SK-N-SH treated with all-trans-retinoic acid at 6 μM for 48 hours (cell line): ENCODE data around the gene SCRN1.

Source experiments
- ARNTL ChIP-seq: fragments of 450-650 bp; formaldehyde crosslinking; IDR thresholded peaks from 2 replicates; pipeline ENCODE4 v1.5.0; 2020; ENCODE audit warnings: low read depth, mild to moderate bottlenecking, moderate library complexity, borderline replicate concordance
- BACH2 ChIP-seq: fragments of 250-450 bp; sonication (Bioruptor Pico); IDR thresholded peaks from 2 replicates; pipeline ENCODE4 v1.9.0; 2021; ENCODE audit warnings: mild to moderate bottlenecking, borderline replicate concordance
- CSDC2 ChIP-seq: fragments of 250-450 bp; sonication (Bioruptor Pico); IDR thresholded peaks from 2 replicates; pipeline ENCODE4 v1.5.0; 2020; ENCODE audit warnings: mild to moderate bottlenecking, moderate library complexity
- GLIS3 ChIP-seq: fragments of 250-450 bp; sonication (Bioruptor Pico); IDR thresholded peaks from 2 replicates; pipeline ENCODE4 v1.5.0; 2020; ENCODE audit warnings: mild to moderate bottlenecking, moderate library complexity
- PPARA ChIP-seq: fragments of 250-450 bp; sonication (Bioruptor Pico); IDR thresholded peaks from 2 replicates; pipeline ENCODE4 v1.5.0; 2020; ENCODE audit warnings: mild to moderate bottlenecking, borderline replicate concordance
- SNAI2 ChIP-seq: fragments of 250-450 bp; sonication (Bioruptor Pico); IDR thresholded peaks from 2 replicates; pipeline ENCODE4 v1.5.0; 2020; ENCODE audit warnings: mild to moderate bottlenecking, moderate library complexity
- TOX ChIP-seq: fragments of 250-450 bp; sonication (Bioruptor Pico); IDR thresholded peaks from 2 replicates; pipeline ENCODE4 v1.8.0; 2021; ENCODE audit warnings: mild to moderate bottlenecking, moderate library complexity, borderline replicate concordance
- ZC3H10 ChIP-seq: fragments of 250-450 bp; sonication (Bioruptor Pico); IDR thresholded peaks from 2 replicates; pipeline ENCODE4 v1.5.1; 2021; ENCODE audit warnings: mild to moderate bottlenecking, moderate library complexity
- ZFP30 ChIP-seq: fragments of 450-650 bp; formaldehyde crosslinking; IDR thresholded peaks from 2 replicates; pipeline ENCODE4 v1.5.0; 2022; ENCODE audit warnings: mild to moderate bottlenecking, moderate library complexity
- ZNF70 ChIP-seq: fragments of 450-650 bp; formaldehyde crosslinking; IDR thresholded peaks from 2 replicates; pipeline ENCODE4 v1.5.0; 2020; ENCODE audit warnings: mild to moderate bottlenecking, moderate library complexity
- TF ChIP-seq, protein P1 (sequence below): fragments of 250-450 bp; sonication (Bioruptor Pico); IDR thresholded peaks from 2 replicates; pipeline ENCODE4 v1.8.0; 2020; ENCODE audit warnings: mild to moderate bottlenecking, moderate library complexity, borderline replicate concordance
- TF ChIP-seq, protein P2 (sequence below): fragments of 250-450 bp; sonication (Bioruptor Pico); IDR thresholded peaks from 2 replicates; pipeline ENCODE4 v1.5.1; 2020; ENCODE audit warnings: low read depth, mild to moderate bottlenecking, moderate library complexity
- TF ChIP-seq, protein P3 (sequence below): fragments of 250-450 bp; sonication (Bioruptor Pico); IDR thresholded peaks from 2 replicates; pipeline ENCODE4 v1.5.0; 2020; ENCODE audit warnings: mild to moderate bottlenecking, moderate library complexity

GRCh38 chr7:29935111-29935510 lies 54.5 kb downstream of the SCRN1 start:
- TF ChIP-seq TOX (CRISPR knock-in tag) (no peak), ZNF70 (CRISPR knock-in tag) (no peak), BACH2 (CRISPR knock-in tag) (no peak), ZC3H10 (no peak), PPARA (no peak), ARNTL (CRISPR knock-in tag) (no peak), GLIS3 (no peak), ZFP30 (CRISPR knock-in tag) (no peak), CSDC2 (no peak), SNAI2 (no peak)
- TF ChIP-seq, protein P1, sequence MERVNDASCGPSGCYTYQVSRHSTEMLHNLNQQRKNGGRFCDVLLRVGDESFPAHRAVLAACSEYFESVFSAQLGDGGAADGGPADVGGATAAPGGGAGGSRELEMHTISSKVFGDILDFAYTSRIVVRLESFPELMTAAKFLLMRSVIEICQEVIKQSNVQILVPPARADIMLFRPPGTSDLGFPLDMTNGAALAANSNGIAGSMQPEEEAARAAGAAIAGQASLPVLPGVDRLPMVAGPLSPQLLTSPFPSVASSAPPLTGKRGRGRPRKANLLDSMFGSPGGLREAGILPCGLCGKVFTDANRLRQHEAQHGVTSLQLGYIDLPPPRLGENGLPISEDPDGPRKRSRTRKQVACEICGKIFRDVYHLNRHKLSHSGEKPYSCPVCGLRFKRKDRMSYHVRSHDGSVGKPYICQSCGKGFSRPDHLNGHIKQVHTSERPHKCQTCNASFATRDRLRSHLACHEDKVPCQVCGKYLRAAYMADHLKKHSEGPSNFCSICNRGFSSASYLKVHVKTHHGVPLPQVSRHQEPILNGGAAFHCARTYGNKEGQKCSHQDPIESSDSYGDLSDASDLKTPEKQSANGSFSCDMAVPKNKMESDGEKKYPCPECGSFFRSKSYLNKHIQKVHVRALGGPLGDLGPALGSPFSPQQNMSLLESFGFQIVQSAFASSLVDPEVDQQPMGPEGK, result no peak
- TF ChIP-seq, protein P2, sequence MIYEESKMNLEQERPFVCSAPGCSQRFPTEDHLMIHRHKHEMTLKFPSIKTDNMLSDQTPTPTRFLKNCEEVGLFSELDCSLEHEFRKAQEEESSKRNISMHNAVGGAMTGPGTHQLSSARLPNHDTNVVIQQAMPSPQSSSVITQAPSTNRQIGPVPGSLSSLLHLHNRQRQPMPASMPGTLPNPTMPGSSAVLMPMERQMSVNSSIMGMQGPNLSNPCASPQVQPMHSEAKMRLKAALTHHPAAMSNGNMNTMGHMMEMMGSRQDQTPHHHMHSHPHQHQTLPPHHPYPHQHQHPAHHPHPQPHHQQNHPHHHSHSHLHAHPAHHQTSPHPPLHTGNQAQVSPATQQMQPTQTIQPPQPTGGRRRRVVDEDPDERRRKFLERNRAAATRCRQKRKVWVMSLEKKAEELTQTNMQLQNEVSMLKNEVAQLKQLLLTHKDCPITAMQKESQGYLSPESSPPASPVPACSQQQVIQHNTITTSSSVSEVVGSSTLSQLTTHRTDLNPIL, result no peak
- TF ChIP-seq, protein P3, sequence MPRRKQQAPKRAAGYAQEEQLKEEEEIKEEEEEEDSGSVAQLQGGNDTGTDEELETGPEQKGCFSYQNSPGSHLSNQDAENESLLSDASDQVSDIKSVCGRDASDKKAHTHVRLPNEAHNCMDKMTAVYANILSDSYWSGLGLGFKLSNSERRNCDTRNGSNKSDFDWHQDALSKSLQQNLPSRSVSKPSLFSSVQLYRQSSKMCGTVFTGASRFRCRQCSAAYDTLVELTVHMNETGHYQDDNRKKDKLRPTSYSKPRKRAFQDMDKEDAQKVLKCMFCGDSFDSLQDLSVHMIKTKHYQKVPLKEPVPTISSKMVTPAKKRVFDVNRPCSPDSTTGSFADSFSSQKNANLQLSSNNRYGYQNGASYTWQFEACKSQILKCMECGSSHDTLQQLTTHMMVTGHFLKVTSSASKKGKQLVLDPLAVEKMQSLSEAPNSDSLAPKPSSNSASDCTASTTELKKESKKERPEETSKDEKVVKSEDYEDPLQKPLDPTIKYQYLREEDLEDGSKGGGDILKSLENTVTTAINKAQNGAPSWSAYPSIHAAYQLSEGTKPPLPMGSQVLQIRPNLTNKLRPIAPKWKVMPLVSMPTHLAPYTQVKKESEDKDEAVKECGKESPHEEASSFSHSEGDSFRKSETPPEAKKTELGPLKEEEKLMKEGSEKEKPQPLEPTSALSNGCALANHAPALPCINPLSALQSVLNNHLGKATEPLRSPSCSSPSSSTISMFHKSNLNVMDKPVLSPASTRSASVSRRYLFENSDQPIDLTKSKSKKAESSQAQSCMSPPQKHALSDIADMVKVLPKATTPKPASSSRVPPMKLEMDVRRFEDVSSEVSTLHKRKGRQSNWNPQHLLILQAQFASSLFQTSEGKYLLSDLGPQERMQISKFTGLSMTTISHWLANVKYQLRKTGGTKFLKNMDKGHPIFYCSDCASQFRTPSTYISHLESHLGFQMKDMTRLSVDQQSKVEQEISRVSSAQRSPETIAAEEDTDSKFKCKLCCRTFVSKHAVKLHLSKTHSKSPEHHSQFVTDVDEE (CRISPR knock-in tag), result no peak
